Endodermal cell (in vitro differentiated cells): Measurements from ENCODE around the gene KLF6. TPM values are rescaled to one million over a fixed set of nuclear protein-coding genes. Genes with fewer than 3 reads are reported as not detected.

Source experiments
- DNase-seq: peaks from one replicate; pipeline ENCODE4 v3.0.0-alpha.2; 2017
- H3K27ac ChIP-seq: 2 replicates; pipeline ENCODE4 v1.5.1; 2013; ENCODE audit warnings: mild to moderate bottlenecking, low read depth, low read length, moderate library complexity
- H3K27me3 ChIP-seq: 2 replicates; pipeline ENCODE4 v1.6.1; 2013; ENCODE audit warnings: mild to moderate bottlenecking, low read length, moderate library complexity; ENCODE audit not compliant: insufficient read depth, control insufficient read depth, poor library complexity, severe bottlenecking
- H3K36me3 ChIP-seq: 2 replicates; pipeline ENCODE4 v1.7.0; 2013; ENCODE audit warnings: mild to moderate bottlenecking, low read length, moderate library complexity; ENCODE audit not compliant: control insufficient read depth, insufficient read depth
- H3K4me1 ChIP-seq: one replicate; pipeline ENCODE4 v1.7.0; 2013; ENCODE audit warnings: low read length; ENCODE audit not compliant: control insufficient read depth, insufficient read depth
- H3K4me3 ChIP-seq: 2 replicates; pipeline ENCODE4 v1.5.1; 2013; ENCODE audit warnings: mild to moderate bottlenecking, low read length, moderate library complexity
- H3K9ac ChIP-seq: 2 replicates; pipeline ENCODE4 v1.6.1; 2013; ENCODE audit warnings: mild to moderate bottlenecking, low read length, moderate library complexity; ENCODE audit not compliant: poor library complexity, severe bottlenecking; ENCODE audit errors: extremely low read depth
- H3K9me3 ChIP-seq: 2 replicates; pipeline ENCODE4 v1.6.1; 2013; ENCODE audit warnings: mild to moderate bottlenecking, low read length, moderate library complexity; ENCODE audit not compliant: control insufficient read depth
- H3K27ac Mint-ChIP-seq: 2 replicates; pipeline ENCODE4 v1.8.0; 2020; ENCODE audit warnings: mixed read lengths
- H3K27me3 Mint-ChIP-seq: 2 replicates; pipeline ENCODE4 v1.8.0; 2021; ENCODE audit warnings: mild to moderate bottlenecking, mixed read lengths; ENCODE audit not compliant: insufficient read depth
- H3K36me3 Mint-ChIP-seq: 2 replicates; pipeline ENCODE4 v1.8.0; 2020; ENCODE audit warnings: low read depth, mixed read lengths
- H3K4me1 Mint-ChIP-seq: 2 replicates; pipeline ENCODE4 v1.8.0; 2020; ENCODE audit warnings: mixed read lengths
- H3K4me3 Mint-ChIP-seq: 2 replicates; pipeline ENCODE4 v1.8.0; 2020; ENCODE audit warnings: mild to moderate bottlenecking, moderate library complexity, mixed read lengths
- H3K9me3 Mint-ChIP-seq: 2 replicates; pipeline ENCODE4 v1.8.0; 2020; ENCODE audit warnings: mild to moderate bottlenecking, mixed read lengths
- WGBS, 2 experiments: methylation state at CpG; one replicate each; pipeline versions ENCODE4 v1.1.5 to v1.1.7; 2013; ENCODE audit warnings: missing lambda C conversion rate in 2 of 2, mixed read lengths in 1 of 2; ENCODE audit not compliant: insufficient coverage in 1 of 2, insufficient read length in 1 of 2; 5-methylcytosine and 5-hydroxymethylcytosine counted together
- total RNA-seq, 2 donors: library from RNA; stranded (reverse); fragmentation: NEBNext Ultra II Directional in 1 of 2; extraction: Animal tissue kit (Norgen Biotek cat#: 25700) in 1 of 2; gene quantifications; 2 replicates in 1 of 2; 3 replicates in 1 of 2; pipeline ENCODE4 v1.2.1, GENCODE V29; 2021
- TF ChIP-seq, protein P1 (sequence below): fragments of 200-600 bp; sonication (generic); conservative IDR thresholded peaks from 2 replicates; pipeline ENCODE4 v1.5.0; 2021; ENCODE audit warnings: antibody characterized with exemption, mild to moderate bottlenecking

Gene KLF6
- total RNA-seq, 2 donors from 2014 or later: 59.0 to 71.2 TPM

DNA sequence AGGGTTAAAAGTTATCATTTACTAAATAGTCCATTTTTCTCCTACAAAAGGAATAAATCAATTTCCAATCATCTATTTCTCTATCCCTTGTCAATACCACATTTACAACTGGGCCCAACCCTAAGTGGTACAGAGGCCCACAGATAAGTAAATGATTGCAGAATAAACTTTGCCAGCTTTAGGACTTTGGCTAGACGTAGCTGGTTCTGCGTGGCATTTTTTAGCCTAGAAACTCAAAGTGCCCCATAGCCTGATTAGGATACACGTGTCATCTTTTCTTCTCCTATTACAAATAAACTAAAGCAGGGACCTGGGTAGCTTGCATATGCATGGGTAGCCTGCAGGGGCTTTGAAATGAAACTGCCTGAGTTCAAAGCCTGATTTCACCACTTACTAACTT, 56.4 kb downstream of the KLF6 start:
- H3K27ac ChIP-seq: no peak overlapping the region
- no peaks in the 10 kb centered on the region for H3K4me1 Mint-ChIP-seq
- no peaks in the 10 kb centered on the region for H3K4me1 ChIP-seq
- H3K9me3 Mint-ChIP-seq: peaks cover 15% of the 10 kb centered on the region
- H3K36me3 Mint-ChIP-seq: no peaks in the 10 kb centered on the region
- no peak overlapping the region for H3K27ac Mint-ChIP-seq
- H3K4me3 ChIP-seq: no peak overlapping the region
- DNase-seq: no peak
- H3K9ac ChIP-seq: no peak overlapping the region
- TF ChIP-seq, protein P1, sequence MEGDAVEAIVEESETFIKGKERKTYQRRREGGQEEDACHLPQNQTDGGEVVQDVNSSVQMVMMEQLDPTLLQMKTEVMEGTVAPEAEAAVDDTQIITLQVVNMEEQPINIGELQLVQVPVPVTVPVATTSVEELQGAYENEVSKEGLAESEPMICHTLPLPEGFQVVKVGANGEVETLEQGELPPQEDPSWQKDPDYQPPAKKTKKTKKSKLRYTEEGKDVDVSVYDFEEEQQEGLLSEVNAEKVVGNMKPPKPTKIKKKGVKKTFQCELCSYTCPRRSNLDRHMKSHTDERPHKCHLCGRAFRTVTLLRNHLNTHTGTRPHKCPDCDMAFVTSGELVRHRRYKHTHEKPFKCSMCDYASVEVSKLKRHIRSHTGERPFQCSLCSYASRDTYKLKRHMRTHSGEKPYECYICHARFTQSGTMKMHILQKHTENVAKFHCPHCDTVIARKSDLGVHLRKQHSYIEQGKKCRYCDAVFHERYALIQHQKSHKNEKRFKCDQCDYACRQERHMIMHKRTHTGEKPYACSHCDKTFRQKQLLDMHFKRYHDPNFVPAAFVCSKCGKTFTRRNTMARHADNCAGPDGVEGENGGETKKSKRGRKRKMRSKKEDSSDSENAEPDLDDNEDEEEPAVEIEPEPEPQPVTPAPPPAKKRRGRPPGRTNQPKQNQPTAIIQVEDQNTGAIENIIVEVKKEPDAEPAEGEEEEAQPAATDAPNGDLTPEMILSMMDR: peak; percentile 39
- H3K4me3 Mint-ChIP-seq: no peak overlapping the region
- no peaks in the 10 kb centered on the region for H3K27me3 Mint-ChIP-seq
- 72 to 94% methylated on average over 2 to 3 of the region's 3 CpGs for WGBS, 2 experiments
- peaks cover 15% of the 10 kb centered on the region for H3K9me3 ChIP-seq
- no peaks in the 10 kb centered on the region for H3K36me3 ChIP-seq
- H3K27me3 ChIP-seq: no peaks in the 10 kb centered on the region

DNA sequence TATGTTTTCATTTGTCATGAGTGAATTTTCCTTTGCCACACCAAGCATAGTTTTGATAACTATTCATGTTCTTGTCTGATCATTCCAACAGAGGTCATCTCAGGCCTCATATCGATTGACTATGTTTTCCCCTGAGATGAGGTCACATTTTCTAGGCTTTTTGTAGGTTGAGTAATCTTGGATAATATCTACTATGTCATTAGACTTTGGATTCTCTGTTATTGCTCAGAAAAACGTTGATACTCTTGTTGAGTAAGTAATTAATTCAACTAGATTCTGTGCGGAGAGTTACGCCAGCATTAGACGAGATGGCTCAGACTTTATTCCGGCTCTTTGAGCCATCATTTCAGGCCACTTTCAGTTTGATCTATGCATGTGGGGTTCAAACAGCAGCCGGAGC, 57.7 kb downstream of the KLF6 start:
- Mint-ChIP-seq H3K9me3 (peaks cover 11% of the 10 kb centered on the region), H3K4me1 (no peaks in the 10 kb centered on the region), H3K36me3 (no peaks in the 10 kb centered on the region), H3K4me3 (no peak overlapping the region), H3K27me3 (no peaks in the 10 kb centered on the region), H3K27ac (no peak overlapping the region)
- Histone ChIP-seq H3K36me3 (no peaks in the 10 kb centered on the region), H3K27me3 (no peaks in the 10 kb centered on the region), H3K27ac (no peak overlapping the region), H3K4me3 (no peak overlapping the region), H3K9me3 (peaks cover 6% of the 10 kb centered on the region), H3K4me1 (no peaks in the 10 kb centered on the region), H3K9ac (no peak overlapping the region)
- WGBS, 2 experiments: 89 to 96% methylated on average over 5 to 7 of the region's 7 CpGs
- TF ChIP-seq, protein P1: no peak
- no peak for DNase-seq
